LNCAP (cell line): Measurements from ENCODE around the gene DZANK1.

Experiments used
- TF ChIP-seq, protein P1 (sequence below): fragments of 450-650 bp; IDR thresholded peaks from 2 replicates; pipeline ENCODE4 v1.5.1; 2017; ENCODE audit warnings: mild to moderate bottlenecking

Gene DZANK1

GRCh38 chr20:18430172-18430826, 36.5 kb downstream of the DZANK1 start:
- TF ChIP-seq, protein P1, sequence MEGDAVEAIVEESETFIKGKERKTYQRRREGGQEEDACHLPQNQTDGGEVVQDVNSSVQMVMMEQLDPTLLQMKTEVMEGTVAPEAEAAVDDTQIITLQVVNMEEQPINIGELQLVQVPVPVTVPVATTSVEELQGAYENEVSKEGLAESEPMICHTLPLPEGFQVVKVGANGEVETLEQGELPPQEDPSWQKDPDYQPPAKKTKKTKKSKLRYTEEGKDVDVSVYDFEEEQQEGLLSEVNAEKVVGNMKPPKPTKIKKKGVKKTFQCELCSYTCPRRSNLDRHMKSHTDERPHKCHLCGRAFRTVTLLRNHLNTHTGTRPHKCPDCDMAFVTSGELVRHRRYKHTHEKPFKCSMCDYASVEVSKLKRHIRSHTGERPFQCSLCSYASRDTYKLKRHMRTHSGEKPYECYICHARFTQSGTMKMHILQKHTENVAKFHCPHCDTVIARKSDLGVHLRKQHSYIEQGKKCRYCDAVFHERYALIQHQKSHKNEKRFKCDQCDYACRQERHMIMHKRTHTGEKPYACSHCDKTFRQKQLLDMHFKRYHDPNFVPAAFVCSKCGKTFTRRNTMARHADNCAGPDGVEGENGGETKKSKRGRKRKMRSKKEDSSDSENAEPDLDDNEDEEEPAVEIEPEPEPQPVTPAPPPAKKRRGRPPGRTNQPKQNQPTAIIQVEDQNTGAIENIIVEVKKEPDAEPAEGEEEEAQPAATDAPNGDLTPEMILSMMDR, result no peak

- TF ChIP-seq, protein P1, result no peak
These were observed 38.2 kb downstream of the DZANK1 start for GRCh38 chr20:18428490-18429173.

DNA sequence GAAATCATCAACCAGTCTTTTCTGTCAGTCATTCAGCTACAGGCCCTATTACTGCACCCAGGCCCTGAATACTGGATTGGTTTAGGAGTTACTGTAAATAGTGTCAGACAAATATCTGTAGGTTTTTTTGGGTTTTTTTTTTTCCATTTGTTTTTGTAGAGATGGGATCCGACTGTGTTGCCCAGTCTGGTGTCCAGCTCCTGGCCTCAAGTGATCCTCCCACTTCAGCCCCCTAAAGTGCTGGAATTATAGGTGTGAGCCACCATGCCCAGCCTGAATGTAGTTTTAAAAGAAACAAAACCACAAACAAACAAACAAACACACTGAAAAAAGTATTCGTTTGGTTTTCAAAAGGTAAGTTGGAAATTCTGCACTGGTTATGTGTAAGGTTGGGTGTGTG, 39.6 kb downstream of the DZANK1 start:
- TF ChIP-seq, protein P1, result no peak

DNA sequence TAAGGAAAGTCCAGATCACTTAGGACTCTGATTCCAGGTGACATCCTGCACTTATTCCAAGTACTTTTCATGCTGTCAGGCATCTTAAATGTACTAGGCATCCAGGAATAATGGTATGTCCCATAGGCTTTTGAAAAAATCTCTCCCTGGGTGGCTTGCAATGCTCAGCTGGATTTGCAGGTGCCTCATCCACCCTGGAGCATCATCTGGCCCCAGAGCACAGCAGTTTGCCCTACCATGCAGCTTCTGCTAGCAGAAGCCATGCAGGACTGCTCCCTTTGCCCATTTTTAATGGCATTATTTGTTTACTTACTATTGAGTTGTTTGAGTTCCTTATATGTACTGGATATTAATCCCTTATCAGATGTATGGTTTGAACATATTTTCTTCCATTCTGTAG, 45.2 kb downstream of the DZANK1 start:
- TF ChIP-seq, protein P1, result no peak

- TF ChIP-seq, protein P1, result no peak
These were observed 50.3 kb downstream of the DZANK1 start for GRCh38 chr20:18416486-18416885.

GRCh38 chr20:18414140-18414539, 52.7 kb downstream of the DZANK1 start:
- TF ChIP-seq, protein P1, result no peak

- TF ChIP-seq, protein P1, result no peak
These were observed 54.5 kb downstream of the DZANK1 start for GRCh38 chr20:18412221-18412901.
